GM12865 (cell line): ENCODE measurements around the gene COL20A1.

ENCODE experiments used
- DNase-seq: peaks from one replicate; pipeline ENCODE4 v3.0.0; 2010; ENCODE audit warnings: low read depth
- H3K4me3 ChIP-seq: 2 replicates; pipeline ENCODE4 v1.5.1; 2011; ENCODE audit warnings: mild to moderate bottlenecking, low read depth, low read length, control low read depth
- CTCF ChIP-seq: IDR thresholded peaks from 2 replicates; pipeline ENCODE4 v1.5.1; 2011; ENCODE audit warnings: low read length, control low read depth, low read depth, inconsistent platforms; ENCODE audit not compliant: insufficient read depth; ENCODE audit errors: missing control alignments

Gene COL20A1

GRCh38 chr20:63325021-63325471 lies 32.1 kb downstream of the COL20A1 start:
- no peak for DNase-seq
- H3K4me3 ChIP-seq = no peak overlapping the region
- TF ChIP-seq CTCF = no peak

DNA sequence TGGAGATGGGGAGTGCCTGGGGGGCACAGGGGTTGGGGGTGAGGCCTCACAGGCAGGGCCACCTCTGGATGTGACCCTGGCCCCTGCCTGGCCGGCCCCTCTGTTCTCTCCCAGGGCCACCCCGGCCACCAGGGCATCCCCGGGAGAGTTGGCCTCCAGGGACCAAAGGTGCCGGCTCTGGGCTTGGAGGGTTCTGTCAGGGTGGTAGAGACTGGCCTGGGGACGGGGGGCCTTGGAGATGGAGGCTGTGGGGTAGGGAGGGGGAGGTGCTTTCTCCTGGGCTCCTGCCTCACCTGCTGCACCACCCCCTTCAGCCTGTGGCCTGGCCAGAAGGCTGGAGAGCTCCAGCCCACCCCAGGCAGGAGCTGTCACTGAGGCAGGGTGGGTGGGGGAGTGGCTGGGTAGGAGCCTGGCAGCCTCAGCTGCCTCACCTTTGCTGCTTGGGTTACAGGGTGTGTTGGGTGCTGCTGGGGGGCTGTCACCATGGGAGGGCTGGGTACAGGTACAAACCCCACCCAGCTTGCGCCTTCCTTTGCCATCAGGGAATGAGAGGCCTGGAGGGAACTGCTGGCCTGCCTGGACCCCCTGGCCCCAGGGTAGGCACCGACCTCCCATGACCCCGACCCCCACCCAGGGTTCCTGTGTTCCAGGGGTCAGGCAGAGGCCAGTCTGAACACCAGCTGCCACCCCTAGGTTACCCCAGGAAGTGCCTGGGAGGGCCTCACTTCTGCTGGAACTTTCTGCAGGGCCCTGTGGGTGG lies 32.7 kb downstream of the COL20A1 start:
- no peak overlapping the region for H3K4me3 ChIP-seq
- DNase-seq = no peak
- no peak for TF ChIP-seq CTCF

DNA sequence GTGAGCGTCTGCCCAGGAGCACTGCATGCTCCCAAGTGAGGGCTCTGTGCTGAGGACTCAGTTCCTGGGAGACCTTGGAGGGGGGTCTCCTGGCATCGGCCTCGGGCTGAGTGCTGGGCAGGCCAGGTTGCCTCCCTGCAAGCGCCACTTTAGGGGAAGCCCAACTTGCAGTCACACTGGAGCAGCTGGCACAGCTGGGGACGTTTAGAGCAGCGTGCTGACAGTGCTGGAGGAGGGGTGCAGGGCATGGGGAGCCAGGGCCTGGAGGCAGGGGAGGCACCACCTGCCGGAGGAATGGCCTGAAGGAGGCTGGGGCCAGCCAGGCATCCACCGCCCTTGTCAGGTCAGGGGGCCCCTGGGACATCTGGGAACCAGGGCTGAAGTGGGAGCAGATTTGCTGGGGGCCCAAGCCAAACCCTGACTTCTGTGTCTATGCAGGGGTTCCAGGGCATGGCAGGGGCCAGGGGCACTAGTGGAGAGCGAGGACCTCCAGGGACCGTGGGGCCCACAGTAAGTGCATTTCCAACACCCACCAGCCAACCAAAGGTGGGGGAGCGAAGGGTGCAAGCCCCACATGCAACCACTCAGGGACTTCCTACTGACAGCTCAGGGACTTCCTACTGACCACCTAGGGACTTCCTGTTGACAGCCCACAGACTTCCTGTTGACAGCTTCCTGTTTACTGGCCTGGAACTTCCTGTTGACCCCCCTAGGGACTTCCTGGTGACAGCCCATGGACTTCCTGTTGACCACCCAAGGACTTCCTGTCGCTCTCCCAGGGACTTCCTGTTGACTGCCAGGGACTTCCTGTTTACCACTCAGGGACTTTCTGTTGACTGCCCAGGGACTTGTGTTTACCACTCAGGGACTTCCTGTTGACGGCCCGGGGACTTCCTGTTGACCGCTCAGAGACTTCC lies 33.6 kb downstream of the COL20A1 start:
- peak; percentile 29 for DNase-seq
- no peak for TF ChIP-seq CTCF
- H3K4me3 ChIP-seq = no peak overlapping the region

- no peak overlapping the region for H3K4me3 ChIP-seq
- DNase-seq = no peak
- no peak for TF ChIP-seq CTCF
Measured at GRCh38 chr20:63327231-63327745, 34.3 kb downstream of the COL20A1 start.

DNA sequence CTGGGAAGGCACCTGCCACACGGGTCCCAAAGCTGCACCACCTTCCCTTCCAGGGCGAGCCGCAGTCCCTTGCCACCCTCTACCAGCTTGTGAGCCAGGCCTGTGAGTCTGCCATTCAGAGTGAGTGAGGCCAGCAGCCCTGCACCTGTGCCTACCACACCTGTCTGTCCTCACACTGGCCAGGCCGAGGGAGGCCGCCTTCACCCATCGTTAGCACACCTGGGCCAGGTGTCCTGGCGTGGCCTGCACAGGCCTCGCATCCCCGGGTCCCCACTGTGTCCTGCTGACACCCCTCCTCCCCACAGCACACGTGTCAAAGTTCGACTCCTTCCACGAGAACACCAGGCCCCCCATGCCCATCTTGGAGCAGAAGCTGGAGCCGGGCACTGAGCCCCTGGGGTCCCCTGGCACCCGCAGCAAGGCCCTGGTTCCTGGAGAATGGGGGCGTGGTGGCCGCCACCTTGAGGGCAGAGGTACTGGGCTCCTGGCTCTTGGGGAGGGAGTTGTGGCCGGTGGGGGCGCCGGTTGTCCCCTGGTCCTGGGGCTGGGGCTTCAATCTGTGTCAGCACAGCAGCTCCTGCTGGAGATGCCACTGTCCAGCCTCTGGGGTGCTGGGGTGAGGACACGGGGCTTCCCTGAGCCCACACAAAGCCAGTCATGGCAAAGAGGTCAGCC lies 35.2 kb downstream of the COL20A1 start:
- no peak for DNase-seq
- TF ChIP-seq CTCF = no peak
- H3K4me3 ChIP-seq = no peak overlapping the region

GRCh38 chr20:63328718-63329275 lies 35.8 kb downstream of the COL20A1 start:
- no peak overlapping the region for H3K4me3 ChIP-seq
- no peak for DNase-seq
- TF ChIP-seq CTCF = no peak
